Measurements from ENCODE around the gene FBXO46.
"Not testable (repeated sequence)": the region's sequence is repeated elsewhere in the genome, so short reads cannot be mapped to it uniquely, and the experiment has no call there.

The FBXO46 gene

DNA sequence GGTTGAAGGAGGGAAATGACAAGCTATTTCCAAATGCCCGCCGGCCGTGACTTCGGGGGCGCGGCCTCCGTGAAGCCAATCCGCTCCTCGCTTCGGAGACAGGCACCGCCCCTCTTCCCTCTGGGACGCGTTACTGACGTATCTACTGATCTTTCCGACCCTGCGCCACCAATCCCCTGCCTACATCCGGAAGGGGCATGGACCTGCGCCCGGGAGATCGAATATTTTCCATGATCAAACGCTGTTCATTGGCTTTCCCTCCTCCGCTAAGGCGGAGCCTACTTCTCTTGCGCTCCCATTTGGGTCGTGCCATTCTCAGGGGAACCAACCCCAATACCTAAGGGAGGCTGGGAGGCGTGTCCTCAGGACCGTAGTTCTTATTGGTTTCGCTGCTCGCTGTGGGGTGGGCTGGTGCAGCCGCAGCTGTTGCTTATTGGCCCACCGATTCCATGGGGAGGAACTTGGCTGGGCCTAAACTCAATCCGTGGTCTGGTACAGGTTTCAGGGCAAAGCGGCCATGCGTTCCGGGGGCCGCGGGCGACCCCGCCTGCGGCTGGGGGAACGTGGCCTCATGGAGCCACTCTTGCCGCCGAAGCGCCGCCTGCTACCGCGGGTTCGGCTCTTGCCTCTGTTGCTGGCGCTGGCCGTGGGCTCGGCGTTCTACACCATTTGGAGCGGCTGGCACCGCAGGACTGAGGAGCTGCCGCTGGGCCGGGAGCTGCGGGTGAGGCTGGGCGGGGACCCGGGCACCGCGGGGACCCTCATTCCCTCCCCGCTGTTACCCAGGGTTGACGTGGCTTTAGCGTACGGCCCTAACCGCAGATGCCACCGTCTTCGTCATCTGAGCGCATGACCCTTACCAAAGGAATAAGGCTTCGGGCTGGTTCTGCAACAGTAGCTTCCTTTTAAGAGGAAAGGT, 38.2 kb downstream of the FBXO46 start, which contains the start of gene QPCTL:
QPCTL (plus strand) TSS at position 480 of the 919 bp plus-strand sequence; CDS start at position 518, 38 bp downstream.
- Histone ChIP-seq H3K36me3 (ENCODE audit: control insufficient read depth, low read length) (peaks cover 63% of the 10 kb centered on the region), H3K9me3 (ENCODE audit: control insufficient read depth, insufficient read depth, low read length) (no peaks in the 10 kb centered on the region), H3F3A (ENCODE audit: control insufficient read depth, insufficient read depth) (no peaks in the 10 kb centered on the region), H3K4me1 (ENCODE audit: control insufficient read depth, low read length) (peaks cover 15% of the 10 kb centered on the region), H3K27ac (ENCODE audit: low read depth, low read length) (peak within 1 kb of the TSS; percentile 77), H3K9me2 (replicated peaks; ENCODE audit: control insufficient read depth, low read length) (no peaks in the 10 kb centered on the region), H3K27me3 (ENCODE audit: control insufficient read depth, low read length) (no peaks in the 10 kb centered on the region), H3K79me2 (ENCODE audit: control insufficient read depth, low read length) (peaks cover 58% of the 10 kb centered on the region), H3K4me3 (ENCODE audit: low read length) (peak within 1 kb of the TSS; percentile 99), H3K4me2 (ENCODE audit: low read length) (peak within 1 kb of the TSS; percentile 95), H4K20me1 (ENCODE audit: control insufficient read depth, insufficient read depth, low read depth, low read length) (peaks cover 9% of the 10 kb centered on the region)
- TF ChIP-seq, protein P1, sequence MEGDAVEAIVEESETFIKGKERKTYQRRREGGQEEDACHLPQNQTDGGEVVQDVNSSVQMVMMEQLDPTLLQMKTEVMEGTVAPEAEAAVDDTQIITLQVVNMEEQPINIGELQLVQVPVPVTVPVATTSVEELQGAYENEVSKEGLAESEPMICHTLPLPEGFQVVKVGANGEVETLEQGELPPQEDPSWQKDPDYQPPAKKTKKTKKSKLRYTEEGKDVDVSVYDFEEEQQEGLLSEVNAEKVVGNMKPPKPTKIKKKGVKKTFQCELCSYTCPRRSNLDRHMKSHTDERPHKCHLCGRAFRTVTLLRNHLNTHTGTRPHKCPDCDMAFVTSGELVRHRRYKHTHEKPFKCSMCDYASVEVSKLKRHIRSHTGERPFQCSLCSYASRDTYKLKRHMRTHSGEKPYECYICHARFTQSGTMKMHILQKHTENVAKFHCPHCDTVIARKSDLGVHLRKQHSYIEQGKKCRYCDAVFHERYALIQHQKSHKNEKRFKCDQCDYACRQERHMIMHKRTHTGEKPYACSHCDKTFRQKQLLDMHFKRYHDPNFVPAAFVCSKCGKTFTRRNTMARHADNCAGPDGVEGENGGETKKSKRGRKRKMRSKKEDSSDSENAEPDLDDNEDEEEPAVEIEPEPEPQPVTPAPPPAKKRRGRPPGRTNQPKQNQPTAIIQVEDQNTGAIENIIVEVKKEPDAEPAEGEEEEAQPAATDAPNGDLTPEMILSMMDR (IDR thresholded peaks at IDR 0.05; ENCODE audit: low read depth, low read length, poor library complexity, severe bottlenecking) = no peak
- no peak for TF ChIP-seq EZH2phosphoT487 (IDR thresholded peaks at IDR 0.05; ENCODE audit: borderline replicate concordance, low read length)

DNA sequence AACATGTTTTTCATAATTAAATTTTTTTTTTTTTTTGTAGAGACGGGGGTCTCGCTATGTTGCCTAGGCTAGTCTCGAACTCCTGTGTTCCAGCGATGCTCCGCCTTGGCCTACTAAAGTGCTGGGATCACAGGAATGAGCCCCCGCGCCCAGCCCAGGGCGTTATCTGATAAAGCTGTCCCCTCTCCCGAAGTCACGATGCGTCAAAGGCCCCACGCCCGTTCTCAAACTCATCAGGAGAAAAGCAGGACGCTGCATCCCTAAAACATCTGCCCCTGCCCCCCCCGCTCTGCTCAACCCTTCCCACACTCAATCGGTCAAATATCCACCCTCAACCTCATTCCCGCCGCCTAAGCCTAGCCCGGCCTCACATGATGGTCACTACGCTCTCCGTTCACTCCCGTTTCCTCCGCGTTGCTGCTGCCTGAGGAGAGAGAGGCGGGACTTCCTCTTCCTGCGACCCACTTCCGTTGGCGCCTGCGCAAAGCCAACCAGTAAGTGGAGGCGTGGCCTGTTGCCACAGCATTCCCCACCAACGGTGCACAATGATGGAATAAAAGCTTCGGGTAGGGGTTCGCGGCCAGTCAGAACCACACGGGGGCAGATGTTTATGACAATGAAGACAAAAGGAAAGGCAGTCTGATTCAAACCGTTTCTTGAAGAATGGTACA, 39.0 kb downstream of the FBXO46 start, which contains the start of gene SNRPD2:
SNRPD2 (minus strand) TSS at position 438 of the 671 bp plus-strand sequence; CDS start at position 373, 65 bp downstream.
- Histone ChIP-seq H3K27me3 (ENCODE audit: control insufficient read depth, low read length) (no peaks in the 10 kb centered on the region), H3K27ac (ENCODE audit: low read depth, low read length) (peak within 1 kb of the TSS; percentile 77), H3K36me3 (ENCODE audit: control insufficient read depth, low read length) (peaks cover 67% of the 10 kb centered on the region)

DNA sequence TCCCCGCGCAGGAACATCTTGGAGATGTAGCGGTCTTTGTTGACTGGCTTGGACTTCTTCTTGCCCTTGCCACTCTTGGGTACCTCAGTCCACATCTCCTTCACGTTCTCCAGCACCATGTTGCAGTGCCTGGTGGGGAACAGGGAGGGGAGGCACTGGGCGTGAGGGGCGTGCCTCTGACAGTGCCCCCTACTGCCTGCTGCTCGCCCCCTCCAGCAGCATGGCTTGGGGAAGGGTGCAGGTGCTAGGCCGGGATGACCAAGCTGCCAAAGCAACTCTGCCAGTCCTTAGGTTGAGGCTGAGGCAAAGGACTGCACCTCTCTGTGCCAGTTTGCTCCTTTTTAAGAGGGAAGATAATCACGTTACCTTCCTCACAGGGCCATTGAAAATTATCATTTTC, 43.1 kb downstream of the FBXO46 start:
- Histone ChIP-seq H3K9me2 (replicated peaks; ENCODE audit: control insufficient read depth, low read length) (no peaks in the 10 kb centered on the region), H3K4me3 (ENCODE audit: low read length) (no peak overlapping the region), H3K9me3 (ENCODE audit: control insufficient read depth, insufficient read depth, low read length) (no peaks in the 10 kb centered on the region), H3K36me3 (ENCODE audit: control insufficient read depth, low read length) (peaks cover 63% of the 10 kb centered on the region), H3F3A (ENCODE audit: control insufficient read depth, insufficient read depth) (peaks cover 10% of the 10 kb centered on the region), H3K4me2 (ENCODE audit: low read length) (no peak overlapping the region), H4K20me1 (ENCODE audit: control insufficient read depth, insufficient read depth, low read depth, low read length) (peaks cover 9% of the 10 kb centered on the region), H3K4me1 (ENCODE audit: control insufficient read depth, low read length) (peaks cover 8% of the 10 kb centered on the region), H3K27me3 (ENCODE audit: control insufficient read depth, low read length) (no peaks in the 10 kb centered on the region), H3K27ac (ENCODE audit: low read depth, low read length) (no peak overlapping the region), H3K79me2 (ENCODE audit: control insufficient read depth, low read length) (peaks cover 38% of the 10 kb centered on the region)
- TF ChIP-seq, protein P1 (IDR thresholded peaks at IDR 0.05; ENCODE audit: low read depth, low read length, poor library complexity, severe bottlenecking) = no peak
- no peak for TF ChIP-seq EZH2phosphoT487 (IDR thresholded peaks at IDR 0.05; ENCODE audit: borderline replicate concordance, low read length)

More for the DNA sequence above, 39.0 kb downstream of the FBXO46 start, which contains the start of gene SNRPD2:
- TF ChIP-seq EZH2phosphoT487 (IDR thresholded peaks at IDR 0.05; ENCODE audit: borderline replicate concordance, low read length) = no peak
- TF ChIP-seq, protein P1 (IDR thresholded peaks at IDR 0.05; ENCODE audit: low read depth, low read length, poor library complexity, severe bottlenecking) = no peak
- H3K4me2 ChIP-seq (ENCODE audit: low read length) = peak within 1 kb of the TSS; percentile 95
- peaks cover 15% of the 10 kb centered on the region for H3K4me1 ChIP-seq (ENCODE audit: control insufficient read depth, low read length)
- no peaks in the 10 kb centered on the region for H3K9me3 ChIP-seq (ENCODE audit: control insufficient read depth, insufficient read depth, low read length)
- H3F3A ChIP-seq (ENCODE audit: control insufficient read depth, insufficient read depth) = no peaks in the 10 kb centered on the region
- H3K79me2 ChIP-seq (ENCODE audit: control insufficient read depth, low read length) = peaks cover 58% of the 10 kb centered on the region
- H3K4me3 ChIP-seq (ENCODE audit: low read length) = peak within 1 kb of the TSS; percentile 99
- H3K9me2 ChIP-seq (replicated peaks; ENCODE audit: control insufficient read depth, low read length) = no peaks in the 10 kb centered on the region
- peaks cover 9% of the 10 kb centered on the region for H4K20me1 ChIP-seq (ENCODE audit: control insufficient read depth, insufficient read depth, low read depth, low read length)

DNA sequence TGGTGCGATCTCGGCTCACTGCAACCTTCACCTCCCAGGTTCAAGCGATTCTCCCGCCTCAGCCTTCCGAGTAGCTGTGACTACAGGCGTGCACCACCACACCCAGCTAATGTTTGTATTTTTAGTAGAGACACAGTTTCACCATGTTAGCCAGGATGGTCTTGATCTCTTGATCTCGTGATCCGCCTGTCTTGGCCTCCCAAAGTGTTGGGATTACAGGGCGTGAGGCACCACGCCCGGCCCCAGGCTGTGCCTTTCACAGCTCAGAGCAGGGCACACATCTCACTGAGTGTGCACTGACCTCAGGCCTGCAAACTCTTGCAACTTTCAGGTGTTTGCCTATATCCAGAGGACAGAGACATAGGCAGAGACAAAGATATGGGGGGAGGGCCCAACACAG, 45.7 kb downstream of the FBXO46 start:
- not testable (repeated sequence) for H3K27me3 ChIP-seq (ENCODE audit: control insufficient read depth, low read length); H4K20me1 ChIP-seq (ENCODE audit: control insufficient read depth, insufficient read depth, low read depth, low read length); H3K9me3 ChIP-seq (ENCODE audit: control insufficient read depth, insufficient read depth, low read length); H3K27ac ChIP-seq (ENCODE audit: low read depth, low read length); H3K4me2 ChIP-seq (ENCODE audit: low read length); H3K9me2 ChIP-seq (replicated peaks; ENCODE audit: control insufficient read depth, low read length); H3K4me3 ChIP-seq (ENCODE audit: low read length)
- H3K36me3 ChIP-seq (ENCODE audit: control insufficient read depth, low read length) = peaks cover 56% of the 10 kb centered on the region
- H3F3A ChIP-seq (ENCODE audit: control insufficient read depth, insufficient read depth) = peaks cover 15% of the 10 kb centered on the region
- H3K4me1 ChIP-seq (ENCODE audit: control insufficient read depth, low read length) = peaks cover 14% of the 10 kb centered on the region
- H3K79me2 ChIP-seq (ENCODE audit: control insufficient read depth, low read length) = peaks cover 22% of the 10 kb centered on the region
